IMR-90 (cell line): ENCODE measurements around the gene ARHGAP8. TPM values are rescaled to one million over a fixed set of nuclear protein-coding genes. Genes with fewer than 3 reads are reported as not detected.

Experiments
- ATAC-seq: fragments of 200-7000 bp; cut with Tn5 transposase; 2 replicates; pipeline ENCODE4 v1.9.1; 2020; ENCODE audit warnings: low read depth, mild to moderate bottlenecking, moderate library complexity
- BruUV-seq: library from RNA; stranded (reverse); fragments of 400-500 nt; replicated peaks from 2 replicates; lab custom pipeline; 2021; lab: Mats Ljungman, UMichigan
- CTCF ChIA-PET: fragments of 300-600 bp; formaldehyde crosslinking; extraction: SDS; loops from one replicate; lab custom pipeline; 2021; ENCODE audit warnings: antibody characterized with exemption; lab: Yijun Ruan, JAX
- POLR2A ChIA-PET: fragments of 300-600 bp; sonication (Branson Sonifier 250); formaldehyde crosslinking; loops from one replicate; lab custom pipeline; 2022; ENCODE audit warnings: antibody characterized with exemption; ENCODE audit not compliant: unreplicated experiment; lab: Charles Lee
- DNase-seq: peaks from one replicate; pipeline ENCODE4 v3.0.0; 2013
- H2AFZ ChIP-seq: replicated peaks from 2 replicates; pipeline ENCODE3; 2013; ENCODE audit warnings: low read length, mild to moderate bottlenecking; ENCODE audit not compliant: poor library complexity
- H2AK5ac ChIP-seq: 2 replicates; pipeline ENCODE4 v1.6.1; 2013; ENCODE audit warnings: low read depth, low read length, inconsistent platforms
- H2AK9ac ChIP-seq: replicated peaks from 2 replicates; pipeline ENCODE3; 2013; ENCODE audit warnings: mild to moderate bottlenecking, low read depth, low read length, moderate library complexity; ENCODE audit not compliant: poor library complexity
- H2BK120ac ChIP-seq: 2 replicates; pipeline ENCODE4 v1.6.1; 2013; ENCODE audit warnings: low read depth, low read length, inconsistent platforms
- H2BK15ac ChIP-seq: 3 replicates; pipeline ENCODE4 v1.6.1; 2013; ENCODE audit warnings: low read depth, low read length, inconsistent platforms
- H2BK20ac ChIP-seq: 2 replicates; pipeline ENCODE4 v1.6.1; 2013; ENCODE audit warnings: low read depth, mild to moderate bottlenecking, inconsistent platforms, low read length, moderate library complexity
- H2BK5ac ChIP-seq: 2 replicates; pipeline ENCODE4 v1.6.1; 2013; ENCODE audit warnings: mild to moderate bottlenecking, low read depth, low read length, inconsistent platforms; ENCODE audit not compliant: poor library complexity, severe bottlenecking
- H3K14ac ChIP-seq: replicated peaks from 2 replicates; pipeline ENCODE4 v1.6.1; 2013; ENCODE audit warnings: low read depth, low read length, inconsistent platforms
- H3K18ac ChIP-seq: 2 replicates; pipeline ENCODE4 v1.6.1; 2013; ENCODE audit warnings: low read depth, low read length, control low read depth
- H3K23ac ChIP-seq: 2 replicates; pipeline ENCODE4 v1.6.1; 2013; ENCODE audit warnings: low read depth, low read length, inconsistent platforms
- H3K27ac ChIP-seq: 2 replicates; pipeline ENCODE4 v1.5.1; 2013; ENCODE audit warnings: mild to moderate bottlenecking, control low read depth, low read length; ENCODE audit not compliant: insufficient read depth
- H3K27me3 ChIP-seq: 2 replicates; pipeline ENCODE4 v1.6.1; 2013; ENCODE audit warnings: low read length; ENCODE audit not compliant: control insufficient read depth, insufficient read depth
- H3K36me3 ChIP-seq: 2 replicates; pipeline ENCODE4 v1.6.1; 2013; ENCODE audit warnings: low read length, mixed read lengths; ENCODE audit not compliant: control insufficient read depth, insufficient read depth
- H3K4ac ChIP-seq: 2 replicates; pipeline ENCODE4 v1.6.1; 2013; ENCODE audit warnings: low read depth, low read length, inconsistent platforms
- H3K4me1 ChIP-seq: 2 replicates; pipeline ENCODE4 v1.6.1; 2013; ENCODE audit warnings: low read length, mixed read lengths; ENCODE audit not compliant: control insufficient read depth, insufficient read depth
- H3K4me2 ChIP-seq: 2 replicates; pipeline ENCODE4 v1.6.1; 2013; ENCODE audit warnings: low read depth, mild to moderate bottlenecking, control low read depth, low read length, moderate library complexity
- H3K4me3 ChIP-seq: 2 replicates; pipeline ENCODE4 v1.5.1; 2013; ENCODE audit warnings: low read depth, mild to moderate bottlenecking, control low read depth, low read length, moderate library complexity; ENCODE audit not compliant: insufficient read depth
- H3K56ac ChIP-seq: 2 replicates; pipeline ENCODE4 v1.6.1; 2013; ENCODE audit warnings: low read length, inconsistent platforms; ENCODE audit not compliant: insufficient read depth; ENCODE audit errors: extremely low read depth
- H3K79me1 ChIP-seq, 2 experiments: 2 replicates each; pipeline ENCODE4 v1.6.1; 2013; ENCODE audit warnings: low read length in 2 of 2, inconsistent platforms in 1 of 2, low read depth in 1 of 2
- H3K9ac ChIP-seq: 2 replicates; pipeline ENCODE4 v1.6.1; 2013; ENCODE audit warnings: low read depth, low read length, control low read depth
- H3K9me1 ChIP-seq: 2 replicates; pipeline ENCODE4 v1.6.1; 2013; ENCODE audit warnings: low read length, inconsistent platforms; ENCODE audit not compliant: insufficient read depth
- H3K9me3 ChIP-seq: 2 replicates; pipeline ENCODE4 v1.6.1; 2013; ENCODE audit warnings: low read length; ENCODE audit not compliant: control insufficient read depth, insufficient read depth
- H4K20me1 ChIP-seq: 2 replicates; pipeline ENCODE4 v1.6.1; 2013; ENCODE audit warnings: low read length, inconsistent platforms; ENCODE audit not compliant: insufficient read depth
- H4K5ac ChIP-seq: 2 replicates; pipeline ENCODE4 v1.6.1; 2013; ENCODE audit warnings: mild to moderate bottlenecking, low read depth, low read length, control low read depth
- H4K8ac ChIP-seq, 2 experiments: 2 replicates each; pipeline ENCODE4 v1.6.1; 2013; ENCODE audit warnings: low read depth in 2 of 2, low read length in 2 of 2, control low read depth in 1 of 2, inconsistent platforms in 1 of 2
- H4K91ac ChIP-seq: 2 replicates; pipeline ENCODE4 v1.6.1; 2013; ENCODE audit warnings: low read depth, low read length, inconsistent platforms; ENCODE audit not compliant: insufficient read depth
- BHLHE40 ChIP-seq: fragments of 150-350 bp; IDR thresholded peaks from 2 replicates; pipeline ENCODE4 v1.6.1; 2016; ENCODE audit warnings: mild to moderate bottlenecking, low read depth, low read length
- CTCF ChIP-seq: conservative IDR thresholded peaks from 2 replicates; pipeline ENCODE4 v1.5.1; 2012; ENCODE audit warnings: mild to moderate bottlenecking, low read depth, low read length, improper control_type of control experiment
- FOS ChIP-seq: fragments of 150-350 bp; IDR thresholded peaks from 2 replicates; pipeline ENCODE4 v1.6.1; 2016; ENCODE audit warnings: low read depth, low read length
- MAFK ChIP-seq: IDR thresholded peaks from 2 replicates; pipeline ENCODE4 v1.6.1; 2012; ENCODE audit warnings: low read depth, low read length, improper control_type of control experiment
- MXI1 ChIP-seq: IDR thresholded peaks from 2 replicates; pipeline ENCODE4 v1.6.1; 2012; ENCODE audit warnings: low read depth, mild to moderate bottlenecking, low read length, moderate library complexity, borderline replicate concordance
- NFE2L2 ChIP-seq: fragments of 150-350 bp; IDR thresholded peaks from 2 replicates; pipeline ENCODE4 v1.6.1; 2016; ENCODE audit warnings: low read depth, mild to moderate bottlenecking, low read length
- POLR2A ChIP-seq: IDR thresholded peaks from 2 replicates; pipeline ENCODE4 v1.6.1; 2012; ENCODE audit warnings: mild to moderate bottlenecking, low read depth, low read length
- RAD21 ChIP-seq: IDR thresholded peaks from 2 replicates; pipeline ENCODE4 v1.6.1; 2012; ENCODE audit warnings: low read length, improper control_type of control experiment
- RFX5 ChIP-seq: IDR thresholded peaks from 2 replicates; pipeline ENCODE4 v1.8.0; 2012; ENCODE audit warnings: low read depth, mild to moderate bottlenecking, low read length, moderate library complexity
- SMC3 ChIP-seq: fragments of 150-350 bp; IDR thresholded peaks from 2 replicates; pipeline ENCODE4 v1.6.1; 2016; ENCODE audit warnings: low read depth, mild to moderate bottlenecking, antibody characterized with exemption, low read length, moderate library complexity
- USF2 ChIP-seq: fragments of 150-350 bp; IDR thresholded peaks from 2 replicates; pipeline ENCODE4 v1.6.1; 2017; ENCODE audit warnings: mild to moderate bottlenecking, antibody characterized with exemption, low read length, low read depth
- WGBS, 2 experiments: methylation state at CpG; one replicate each; pipeline versions ENCODE4 v1.1.5 to v1.1.7; 2013; ENCODE audit warnings: missing lambda C conversion rate in 2 of 2; ENCODE audit not compliant: insufficient read length in 1 of 2; ENCODE audit errors: extremely low coverage in 2 of 2; 5-methylcytosine and 5-hydroxymethylcytosine counted together
- dilution Hi-C: fragments of 300-500 bp; cut with HindIII; formaldehyde crosslinking; loops from one replicate; pipeline ENCODE4 v1.14.3; 2018; ENCODE audit warnings: low sequenced_read_pairs; ENCODE audit not compliant: unreplicated experiment
- in situ Hi-C: fragments of 300-500 bp; cut with MboI; formaldehyde crosslinking; loops from 3 replicates; pipeline ENCODE4 v1.14.3; 2019; ENCODE audit warnings: low sequenced_read_pairs, inconsistent platforms, mixed read lengths
- intact Hi-C: fragments of 100-400 bp; cut with micrococcal nuclease; formaldehyde crosslinking; loops from 2 replicates; pipeline ENCODE4 v1.10.0; 2022
- polyA plus RNA-seq, 3 experiments: library from polyadenylated mRNA; depleted of rRNA; stranded (reverse); fragments of >200 nt; gene quantifications; 2 replicates each; pipeline ENCODE4 v1.2.3, GENCODE V29; 2012; ENCODE audit warnings: low replicate concordance in 1 of 3
- total RNA-seq: library from RNA; depleted of rRNA; stranded (reverse); fragments of >200 nt; gene quantifications from 2 replicates; pipeline ENCODE4 v1.2.3, GENCODE V29; 2012

ARHGAP8 gene
- total and polyA plus RNA-seq, 2 of the 4 experiments (the other 2 are of a cell fraction) = 0.18 to 0.21 TPM

GRCh38 chr22:44727148-44727547 is 25.2 kb upstream of the ARHGAP8 start:
- Histone ChIP-seq H4K20me1 (peaks cover 16% of the 10 kb centered on the region), H3K14ac (no peak overlapping the region), H3K4me3 (no peak overlapping the region), H4K8ac (no peak overlapping the region), H2BK120ac (no peak overlapping the region), H3K79me1 (peaks cover 4 to 10% of the 10 kb centered on the region in 2 experiments; a peak in 1 of 4 replicates), H2AK9ac (no peak overlapping the region), H3K36me3 (peaks cover 32% of the 10 kb centered on the region; the same call in 1 of the 2 replicates), H2BK15ac (no peak overlapping the region), H3K4me1 (peaks cover 12% of the 10 kb centered on the region), H3K27ac (no peak overlapping the region), H4K91ac (no peak overlapping the region), H3K9me3 (no peaks in the 10 kb centered on the region), H3K9ac (no peak overlapping the region), H3K27me3 (no peaks in the 10 kb centered on the region), H2AFZ (no peak overlapping the region), H2AK5ac (no peak overlapping the region), H3K4me2 (no peak overlapping the region), H3K56ac (no peak overlapping the region), H4K5ac (no peak overlapping the region), H2BK5ac (no peak overlapping the region), H2BK20ac (no peak overlapping the region), H3K9me1 (peaks cover 6% of the 10 kb centered on the region; the same call in 1 of the 2 replicates), H3K18ac (no peak overlapping the region), H3K4ac (no peak overlapping the region), H3K23ac (no peak overlapping the region)
- no peak for TF ChIP-seq BHLHE40
- no peak for TF ChIP-seq MAFK
- no peak for TF ChIP-seq FOS
- TF ChIP-seq POLR2A = no peak
- no peak for TF ChIP-seq USF2
- TF ChIP-seq CTCF = no peak
- no peak for TF ChIP-seq RFX5
- TF ChIP-seq NFE2L2 = no peak
- TF ChIP-seq SMC3 = no peak
- no peak for TF ChIP-seq RAD21
- no peak for TF ChIP-seq MXI1
- POLR2A ChIA-PET = no interaction called here
- DNase-seq (no peak), ATAC-seq (no peak)
- BruUV-seq = no TSS peak
- in situ Hi-C loops (no loop called here), dilution Hi-C loops (no loop called here), intact Hi-C loops (no loop called here)
- WGBS, 2 experiments = 96% methylated on average over 6 of the region's 21 CpGs; no CpG with 5 or more reads in 1 of the 2 experiments
- CTCF ChIA-PET = no interaction called here
